ENCODE data around the gene SPSB4.

Gene SPSB4

GRCh38 chr3:141055136-141055535 lies 4.0 kb downstream of the SPSB4 start:
- in situ Hi-C loops (cut with HindIII; ENCODE audit: low sequenced_read_pairs), result no loop called here
- DNase-seq (ENCODE audit: low read depth, low spot score), result no peak
- H3K4me3 ChIP-seq (ENCODE audit: low read depth, low read length), result no peak overlapping the region
- no peak for TF ChIP-seq CTCF (IDR thresholded peaks at IDR 0.05; ENCODE audit: low read depth, low read length)

- no peak for DNase-seq (ENCODE audit: low read depth, low spot score)
- no peak for TF ChIP-seq CTCF (IDR thresholded peaks at IDR 0.05; ENCODE audit: low read depth, low read length)
- in situ Hi-C loops (cut with HindIII; ENCODE audit: low sequenced_read_pairs), result no loop called here
- H3K4me3 ChIP-seq (ENCODE audit: low read depth, low read length), result no peak overlapping the region
Observed at GRCh38 chr3:141055536-141056445, 4.6 kb downstream of the SPSB4 start.

GRCh38 chr3:141056751-141057171 lies 5.6 kb downstream of the SPSB4 start:
- H3K4me3 ChIP-seq (ENCODE audit: low read depth, low read length), result no peak overlapping the region
- TF ChIP-seq CTCF (IDR thresholded peaks at IDR 0.05; ENCODE audit: low read depth, low read length), result no peak
- DNase-seq (ENCODE audit: low read depth, low spot score), result no peak
- in situ Hi-C loops (cut with HindIII; ENCODE audit: low sequenced_read_pairs), result no loop called here

- in situ Hi-C loops (cut with HindIII; ENCODE audit: low sequenced_read_pairs), result no loop called here
- DNase-seq (ENCODE audit: low read depth, low spot score), result no peak
- H3K4me3 ChIP-seq (ENCODE audit: low read depth, low read length), result no peak overlapping the region
- no peak for TF ChIP-seq CTCF (IDR thresholded peaks at IDR 0.05; ENCODE audit: low read depth, low read length)
Observed at GRCh38 chr3:141057436-141057835, 6.3 kb downstream of the SPSB4 start.

GRCh38 chr3:141057946-141058800 lies 7.0 kb downstream of the SPSB4 start:
- in situ Hi-C loops (cut with HindIII; ENCODE audit: low sequenced_read_pairs), result no loop called here
- DNase-seq (ENCODE audit: low read depth, low spot score), result no peak
- TF ChIP-seq CTCF (IDR thresholded peaks at IDR 0.05; ENCODE audit: low read depth, low read length), result no peak
- no peak overlapping the region for H3K4me3 ChIP-seq (ENCODE audit: low read depth, low read length)

GRCh38 chr3:141058996-141059395 lies 7.8 kb downstream of the SPSB4 start:
- DNase-seq (ENCODE audit: low read depth, low spot score), result no peak
- no peak for TF ChIP-seq CTCF (IDR thresholded peaks at IDR 0.05; ENCODE audit: low read depth, low read length)
- in situ Hi-C loops (cut with HindIII; ENCODE audit: low sequenced_read_pairs), result no loop called here
- H3K4me3 ChIP-seq (ENCODE audit: low read depth, low read length), result no peak overlapping the region

Data from astrocyte of the spinal cord (primary cell).